Ovary (tissue), 3 donors: ENCODE data around the gene RASL10A.

Experiments used
- POLR2A ChIP-seq: fragments of 450-650 bp; IDR thresholded peaks from one replicate; pipeline ENCODE4 v1.6.1; 2017; ENCODE audit warnings: antibody characterized with exemption, mild to moderate bottlenecking, moderate library complexity
- TF ChIP-seq, protein P1 (sequence below), 3 donors: fragments of 450-650 bp in 2 of 3; fragments of 200-600 bp in 1 of 3; IDR thresholded peaks; one replicate each; pipeline versions ENCODE4 v1.5.1 to v1.8.0; 2016 to 2022; ENCODE audit warnings: antibody characterized with exemption in 3 of 3, mild to moderate bottlenecking in 1 of 3
- donor health status: DM: no; HTN: no; CAD: no.

DNA sequence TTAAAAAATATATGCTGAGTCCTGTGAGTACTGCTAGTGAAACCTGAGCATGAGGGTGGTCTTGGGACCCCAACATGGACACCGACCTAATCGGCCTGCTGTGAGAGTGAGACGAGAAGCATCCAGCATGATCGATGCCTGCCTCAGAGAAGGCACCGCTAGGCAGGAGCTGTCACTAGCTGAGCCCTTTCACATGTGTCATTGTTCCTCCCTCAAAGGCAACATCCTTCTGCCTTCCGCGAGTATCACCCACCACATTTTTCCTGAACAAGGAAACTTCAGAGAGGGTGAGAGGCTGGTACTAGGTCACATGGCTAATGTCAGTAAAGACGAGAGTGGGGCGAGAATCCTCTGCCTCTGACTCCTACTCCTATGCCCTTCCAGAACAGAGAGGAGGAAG is 37.3 kb upstream of the RASL10A start:
- TF ChIP-seq, protein P1, sequence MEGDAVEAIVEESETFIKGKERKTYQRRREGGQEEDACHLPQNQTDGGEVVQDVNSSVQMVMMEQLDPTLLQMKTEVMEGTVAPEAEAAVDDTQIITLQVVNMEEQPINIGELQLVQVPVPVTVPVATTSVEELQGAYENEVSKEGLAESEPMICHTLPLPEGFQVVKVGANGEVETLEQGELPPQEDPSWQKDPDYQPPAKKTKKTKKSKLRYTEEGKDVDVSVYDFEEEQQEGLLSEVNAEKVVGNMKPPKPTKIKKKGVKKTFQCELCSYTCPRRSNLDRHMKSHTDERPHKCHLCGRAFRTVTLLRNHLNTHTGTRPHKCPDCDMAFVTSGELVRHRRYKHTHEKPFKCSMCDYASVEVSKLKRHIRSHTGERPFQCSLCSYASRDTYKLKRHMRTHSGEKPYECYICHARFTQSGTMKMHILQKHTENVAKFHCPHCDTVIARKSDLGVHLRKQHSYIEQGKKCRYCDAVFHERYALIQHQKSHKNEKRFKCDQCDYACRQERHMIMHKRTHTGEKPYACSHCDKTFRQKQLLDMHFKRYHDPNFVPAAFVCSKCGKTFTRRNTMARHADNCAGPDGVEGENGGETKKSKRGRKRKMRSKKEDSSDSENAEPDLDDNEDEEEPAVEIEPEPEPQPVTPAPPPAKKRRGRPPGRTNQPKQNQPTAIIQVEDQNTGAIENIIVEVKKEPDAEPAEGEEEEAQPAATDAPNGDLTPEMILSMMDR (IDR thresholded peaks at IDR 0.05) = no peak
- TF ChIP-seq POLR2A = no peak
